ENCODE data around the gene ZNF224. TPM values are rescaled to one million over a fixed set of nuclear protein-coding genes. Genes with fewer than 3 reads are reported as not detected.

The ZNF224 gene
- 8.2 TPM for polyA plus RNA-seq (2013, experiment 1 of 2)
- 7.1 TPM for polyA plus RNA-seq (2013, experiment 2 of 2)

DNA sequence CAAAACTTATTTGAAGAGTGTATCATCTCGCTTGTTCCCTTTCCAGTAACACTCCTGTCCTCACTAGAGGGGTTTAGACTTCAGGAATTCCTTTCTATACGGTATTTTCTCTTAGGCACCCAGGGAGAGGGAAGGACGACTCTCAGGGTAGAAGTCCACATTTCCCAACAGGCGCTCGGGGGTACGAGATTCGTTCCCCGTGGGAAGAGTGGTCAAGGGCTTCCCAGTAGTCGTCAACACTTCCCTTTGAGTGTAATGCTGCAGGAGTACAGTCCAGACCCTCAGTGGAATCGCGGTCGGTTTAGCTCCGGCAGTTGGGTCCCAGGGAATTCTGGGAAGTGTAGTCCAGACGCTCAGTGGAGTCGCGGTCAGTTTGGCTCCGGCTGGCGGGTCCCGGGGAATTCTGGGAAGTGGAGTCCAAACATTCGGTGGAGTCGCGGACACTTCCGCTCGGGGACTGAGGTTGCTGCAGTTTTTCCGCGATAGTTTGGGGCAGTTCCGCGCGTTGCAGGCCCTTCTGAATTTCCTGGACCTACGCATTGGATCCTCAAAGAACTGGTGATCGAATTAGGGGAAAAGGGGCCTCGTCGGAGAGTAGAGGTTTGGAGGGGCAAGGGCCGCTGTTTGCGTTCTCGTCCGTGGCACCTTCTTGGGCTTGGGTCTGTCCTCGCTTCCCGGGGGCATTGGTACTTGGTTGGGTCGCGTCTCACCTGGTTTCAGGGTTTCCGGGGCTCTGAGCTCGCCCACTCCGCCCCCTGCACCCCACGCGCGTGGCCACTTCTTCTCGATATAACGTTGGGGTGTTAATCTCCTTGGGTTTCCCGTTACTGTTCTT, at the start of gene ZNF224:
Gene ZNF224 (plus strand): TSS at position 431 of the 835 bp plus-strand sequence. CDS start 3,513 bp downstream, outside the sequence.
- no peaks in the 10 kb centered on the region for H3K9me3 ChIP-seq (ENCODE audit: insufficient read depth, low read depth, low read length)
- peak within 1 kb of the TSS; percentile 76 for H3K9ac ChIP-seq (ENCODE audit: low read depth, low read length)
- under 1% methylated on average over 50 of the region's 50 CpGs for WGBS
- H3K36me3 ChIP-seq (ENCODE audit: insufficient read depth, low read length): peaks cover 20% of the 10 kb centered on the region
- no peaks in the 10 kb centered on the region for H3K27me3 ChIP-seq (ENCODE audit: insufficient read depth, low read length)
- H3K27ac ChIP-seq (ENCODE audit: low read depth, low read length): no peak within 1 kb of the TSS
- peaks cover 4% of the 10 kb centered on the region; the same call in 1 of the 2 replicates for H3K4me1 ChIP-seq (ENCODE audit: insufficient read depth, low read length)
- peak within 1 kb of the TSS; percentile 83 for H3K4me3 ChIP-seq (ENCODE audit: low read length)

DNA sequence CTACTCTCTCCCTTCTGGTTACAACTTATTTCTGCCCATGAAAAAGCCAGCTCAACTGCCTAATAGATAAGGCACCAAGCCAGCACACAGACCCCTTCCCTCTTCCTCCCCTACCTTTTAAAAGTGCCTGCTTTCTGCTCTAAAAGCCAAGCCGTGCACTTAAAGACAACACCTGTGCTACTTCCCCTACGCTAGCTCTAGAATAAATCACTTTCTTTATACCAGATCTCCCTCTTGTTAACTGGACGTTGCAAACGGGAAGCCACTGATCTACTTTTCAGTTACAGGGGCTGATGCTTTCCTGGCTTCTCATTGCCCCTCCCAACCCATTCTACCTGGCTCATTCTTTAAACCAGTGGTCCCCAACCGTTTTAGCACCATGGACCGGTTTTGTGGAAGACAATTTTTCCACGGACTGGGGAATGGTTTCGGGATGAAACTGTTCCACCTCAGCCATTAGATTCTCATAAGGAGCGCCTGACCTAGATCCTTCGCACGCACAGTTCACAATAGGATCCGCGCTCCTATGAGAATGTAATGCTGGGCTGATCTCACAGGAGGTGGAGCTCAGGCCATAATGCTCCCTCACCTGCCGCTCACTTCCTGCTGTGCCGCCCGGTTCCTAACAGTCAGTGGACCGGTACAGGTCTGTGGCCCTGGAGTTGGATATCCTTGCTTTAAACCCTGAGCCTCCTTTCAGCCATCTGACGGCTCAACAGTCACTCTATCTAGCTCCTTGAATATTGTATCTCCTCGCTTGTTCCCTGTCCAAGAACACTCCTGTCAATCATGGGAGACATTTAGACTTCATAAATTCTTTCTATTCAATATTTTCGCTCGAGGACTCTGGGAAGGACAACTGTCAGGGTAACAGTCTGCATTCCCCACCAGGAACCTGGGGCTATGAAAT, 43.2 kb upstream of the ZNF224 start:
- WGBS: 87% methylated on average over 21 of the region's 21 CpGs
- H3K27me3 ChIP-seq (ENCODE audit: insufficient read depth, low read length): peaks cover 17% of the 10 kb centered on the region; the same call in 1 of the 2 replicates
- peaks cover 5% of the 10 kb centered on the region for H3K36me3 ChIP-seq (ENCODE audit: insufficient read depth, low read length)
- H3K9me3 ChIP-seq (ENCODE audit: insufficient read depth, low read depth, low read length): no peaks in the 10 kb centered on the region
- peak overlapping the region; percentile 77 for H3K4me3 ChIP-seq (ENCODE audit: low read length)
- no peak overlapping the region for H3K9ac ChIP-seq (ENCODE audit: low read depth, low read length)
- H3K4me1 ChIP-seq (ENCODE audit: insufficient read depth, low read length): no peaks in the 10 kb centered on the region
- H3K27ac ChIP-seq (ENCODE audit: low read depth, low read length): no peak overlapping the region

DNA sequence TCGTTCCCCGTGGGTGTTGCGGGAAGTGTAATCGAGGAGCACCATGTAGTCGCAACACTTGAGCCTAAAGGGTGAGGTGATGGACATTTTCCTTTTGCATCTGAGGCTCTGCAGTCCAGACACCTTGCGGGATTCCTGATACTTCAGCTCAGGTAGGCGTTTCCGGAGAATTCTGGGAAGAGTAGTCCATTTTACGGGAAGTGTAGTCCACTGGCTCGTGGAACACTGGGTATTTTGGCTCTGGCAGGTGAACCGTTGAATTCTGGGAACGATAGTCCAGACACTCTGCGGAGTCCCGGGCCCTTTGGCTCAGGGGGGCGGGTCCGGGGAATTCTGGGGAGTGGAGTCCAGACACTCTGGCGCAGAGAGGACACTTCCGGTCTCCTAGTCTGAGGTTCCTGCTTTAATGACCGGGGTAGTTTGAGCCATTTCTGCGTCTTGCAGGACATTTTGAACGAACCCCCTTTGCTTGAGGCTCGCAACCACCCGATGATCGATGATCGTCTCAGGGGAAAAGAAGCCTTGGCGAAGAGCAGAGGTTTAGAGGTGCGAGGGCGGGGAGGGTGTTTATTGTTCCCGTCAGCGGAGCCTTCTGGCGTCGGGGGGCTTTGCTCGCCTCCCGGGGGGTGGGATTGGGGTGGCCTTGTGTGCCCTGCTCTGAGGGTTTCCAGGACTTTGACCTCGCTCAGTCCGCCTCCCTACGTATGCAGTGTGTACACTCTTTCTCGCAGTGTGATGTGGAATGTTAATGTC, 42.3 kb upstream of the ZNF224 start, which contains the start of gene ZNF223:
Gene ZNF223 (plus strand): TSS at position 387 of the 753 bp plus-strand sequence. CDS start 3,141 bp downstream, outside the sequence.
- H3K27me3 ChIP-seq (ENCODE audit: insufficient read depth, low read length): peaks cover 17% of the 10 kb centered on the region; the same call in 1 of the 2 replicates
- peak within 1 kb of the TSS; percentile 73 for H3K9ac ChIP-seq (ENCODE audit: low read depth, low read length)
- no peaks in the 10 kb centered on the region for H3K4me1 ChIP-seq (ENCODE audit: insufficient read depth, low read length)
- peak within 1 kb of the TSS; percentile 77 for H3K4me3 ChIP-seq (ENCODE audit: low read length)
- H3K27ac ChIP-seq (ENCODE audit: low read depth, low read length): no peak within 1 kb of the TSS
- H3K9me3 ChIP-seq (ENCODE audit: insufficient read depth, low read depth, low read length): no peaks in the 10 kb centered on the region
- 3% methylated on average over 38 of the region's 38 CpGs for WGBS
- peaks cover 7% of the 10 kb centered on the region for H3K36me3 ChIP-seq (ENCODE audit: insufficient read depth, low read length)

DNA sequence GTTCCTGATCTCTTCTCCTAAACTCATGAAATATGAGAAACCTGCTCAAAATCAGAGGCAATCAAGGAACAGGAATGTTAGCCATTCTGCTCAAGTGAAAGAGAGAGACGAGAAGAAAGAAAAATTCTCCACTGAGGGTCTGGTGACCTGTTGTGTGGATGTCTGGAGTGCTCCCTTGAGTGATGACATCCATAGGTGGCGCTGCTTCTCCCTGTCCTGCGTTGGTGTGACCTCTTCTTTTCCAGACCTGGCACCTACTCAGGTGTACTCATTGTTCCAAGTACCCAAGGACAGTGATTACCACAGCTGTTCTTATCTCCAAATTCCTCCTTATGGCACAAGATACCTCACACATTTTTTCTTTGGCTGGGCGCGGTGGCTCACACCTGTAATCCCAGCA, 38.3 kb upstream of the ZNF224 start:
- peaks cover 43% of the 10 kb centered on the region for H3K36me3 ChIP-seq (ENCODE audit: insufficient read depth, low read length)
- no peak overlapping the region for H3K9ac ChIP-seq (ENCODE audit: low read depth, low read length)
- H3K27me3 ChIP-seq (ENCODE audit: insufficient read depth, low read length): no peaks in the 10 kb centered on the region
- WGBS: 95% methylated on average over 5 of the region's 5 CpGs
- H3K27ac ChIP-seq (ENCODE audit: low read depth, low read length): no peak overlapping the region
- H3K4me3 ChIP-seq (ENCODE audit: low read length): no peak overlapping the region
- H3K4me1 ChIP-seq (ENCODE audit: insufficient read depth, low read length): no peaks in the 10 kb centered on the region
- H3K9me3 ChIP-seq (ENCODE audit: insufficient read depth, low read depth, low read length): no peaks in the 10 kb centered on the region

DNA sequence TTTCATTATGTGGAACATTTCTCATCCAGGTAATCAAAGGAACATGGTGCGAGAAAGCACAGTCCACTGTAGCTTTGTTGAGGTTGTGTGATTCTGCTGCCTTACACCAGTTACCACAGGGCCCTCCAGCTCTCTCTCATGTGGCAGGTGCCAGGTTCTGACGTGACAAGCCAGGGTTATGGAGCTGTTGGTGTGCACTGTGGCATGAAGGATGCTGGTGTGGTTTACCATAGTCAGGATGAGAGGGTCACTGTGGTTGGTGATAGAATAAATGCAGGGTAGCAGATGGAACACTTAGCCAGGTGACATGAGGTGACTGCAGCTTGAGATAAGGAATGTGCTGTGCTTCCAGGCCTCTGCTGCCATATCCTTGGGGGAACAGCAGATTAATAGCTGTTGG, 34.9 kb upstream of the ZNF224 start:
- Histone ChIP-seq H3K4me3 (ENCODE audit: low read length) (no peak overlapping the region), H3K9me3 (ENCODE audit: insufficient read depth, low read depth, low read length) (no peaks in the 10 kb centered on the region)
- 93% methylated on average over 2 of the region's 2 CpGs for WGBS

DNA sequence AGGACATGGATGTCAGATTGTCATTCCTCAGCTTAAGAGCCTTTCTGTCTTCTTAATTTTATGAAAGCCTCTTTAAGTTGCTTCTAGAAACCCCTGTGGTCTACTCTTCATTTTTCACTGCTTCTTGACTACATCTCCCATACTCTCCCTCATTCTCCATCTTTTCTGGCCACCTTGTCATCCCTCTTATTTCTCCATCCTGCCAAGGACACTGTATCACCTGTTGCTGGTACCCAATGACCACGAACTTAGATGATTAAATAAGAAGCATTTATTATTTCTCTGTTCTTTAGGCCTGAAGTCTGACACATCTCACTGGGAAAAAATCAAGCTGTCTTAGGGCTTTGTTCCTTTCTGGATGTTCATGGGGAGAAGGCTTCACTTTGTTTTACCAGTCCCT, 33.1 kb upstream of the ZNF224 start:
- Histone ChIP-seq H3K27me3 (ENCODE audit: insufficient read depth, low read length) (no peaks in the 10 kb centered on the region), H3K9ac (ENCODE audit: low read depth, low read length) (no peak overlapping the region), H3K4me3 (ENCODE audit: low read length) (no peak overlapping the region), H3K4me1 (ENCODE audit: insufficient read depth, low read length) (no peaks in the 10 kb centered on the region), H3K27ac (ENCODE audit: low read depth, low read length) (no peak overlapping the region), H3K36me3 (ENCODE audit: insufficient read depth, low read length) (peaks cover 87% of the 10 kb centered on the region), H3K9me3 (ENCODE audit: insufficient read depth, low read depth, low read length) (peaks cover 14% of the 10 kb centered on the region)
- 100% methylated on average over 1 of the region's 1 CpG for WGBS

More for the DNA sequence above, 34.9 kb upstream of the ZNF224 start:
- Histone ChIP-seq H3K27me3 (ENCODE audit: insufficient read depth, low read length) (no peaks in the 10 kb centered on the region), H3K27ac (ENCODE audit: low read depth, low read length) (no peak overlapping the region), H3K36me3 (ENCODE audit: insufficient read depth, low read length) (peaks cover 76% of the 10 kb centered on the region), H3K4me1 (ENCODE audit: insufficient read depth, low read length) (no peaks in the 10 kb centered on the region), H3K9ac (ENCODE audit: low read depth, low read length) (no peak overlapping the region)

DNA sequence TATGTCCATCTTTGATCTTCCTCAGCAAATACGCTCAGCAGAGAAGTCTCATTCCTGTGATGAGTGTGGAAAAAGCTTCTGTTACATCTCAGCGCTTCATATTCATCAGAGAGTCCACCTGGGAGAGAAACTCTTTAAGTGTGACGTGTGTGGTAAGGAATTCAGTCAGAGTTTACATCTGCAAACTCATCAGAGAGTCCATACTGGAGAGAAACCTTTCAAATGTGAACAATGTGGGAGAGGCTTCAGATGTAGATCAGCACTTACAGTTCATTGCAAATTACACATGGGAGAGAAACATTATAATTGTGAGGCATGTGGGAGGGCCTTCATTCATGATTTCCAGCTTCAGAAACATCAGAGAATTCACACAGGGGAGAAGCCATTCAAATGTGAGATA, 27.9 kb upstream of the ZNF224 start:
- Histone ChIP-seq H3K27ac (ENCODE audit: low read depth, low read length) (no peak overlapping the region), H3K27me3 (ENCODE audit: insufficient read depth, low read length) (no peaks in the 10 kb centered on the region), H3K9ac (ENCODE audit: low read depth, low read length) (no peak overlapping the region), H3K4me3 (ENCODE audit: low read length) (no peak overlapping the region), H3K36me3 (ENCODE audit: insufficient read depth, low read length) (peaks cover 67% of the 10 kb centered on the region), H3K4me1 (ENCODE audit: insufficient read depth, low read length) (no peaks in the 10 kb centered on the region), H3K9me3 (ENCODE audit: insufficient read depth, low read depth, low read length) (peaks cover 32% of the 10 kb centered on the region)
- 87% methylated on average over 2 of the region's 3 CpGs for WGBS

DNA sequence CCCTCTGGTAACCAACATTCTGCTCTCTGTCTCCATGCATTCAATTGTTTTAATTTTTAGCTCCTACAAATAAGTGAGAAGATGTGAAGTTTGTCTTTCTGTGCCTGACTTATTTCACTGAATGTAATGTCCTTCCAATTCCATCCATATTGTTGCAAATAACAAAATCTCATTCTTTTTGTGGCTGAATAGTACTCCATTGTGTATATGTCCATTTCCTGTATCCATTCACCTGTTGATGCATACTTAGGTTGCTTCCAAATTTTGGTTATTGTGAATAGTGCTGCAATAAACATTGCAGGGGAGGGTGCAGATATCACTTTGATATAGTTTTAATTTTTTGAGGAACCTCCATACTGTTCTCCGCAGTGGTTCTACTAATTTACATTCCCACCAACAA, 24.7 kb upstream of the ZNF224 start:
- peaks cover 32% of the 10 kb centered on the region for H3K9me3 ChIP-seq (ENCODE audit: insufficient read depth, low read depth, low read length)
- H3K4me1 ChIP-seq (ENCODE audit: insufficient read depth, low read length): no peaks in the 10 kb centered on the region
- no peak overlapping the region for H3K4me3 ChIP-seq (ENCODE audit: low read length)
- peaks cover 14% of the 10 kb centered on the region for H3K27me3 ChIP-seq (ENCODE audit: insufficient read depth, low read length)
- peaks cover 36% of the 10 kb centered on the region for H3K36me3 ChIP-seq (ENCODE audit: insufficient read depth, low read length)
- no peak overlapping the region for H3K27ac ChIP-seq (ENCODE audit: low read depth, low read length)
- H3K9ac ChIP-seq (ENCODE audit: low read depth, low read length): no peak overlapping the region
- WGBS: 100% methylated on average over 1 of the region's 1 CpG

DNA sequence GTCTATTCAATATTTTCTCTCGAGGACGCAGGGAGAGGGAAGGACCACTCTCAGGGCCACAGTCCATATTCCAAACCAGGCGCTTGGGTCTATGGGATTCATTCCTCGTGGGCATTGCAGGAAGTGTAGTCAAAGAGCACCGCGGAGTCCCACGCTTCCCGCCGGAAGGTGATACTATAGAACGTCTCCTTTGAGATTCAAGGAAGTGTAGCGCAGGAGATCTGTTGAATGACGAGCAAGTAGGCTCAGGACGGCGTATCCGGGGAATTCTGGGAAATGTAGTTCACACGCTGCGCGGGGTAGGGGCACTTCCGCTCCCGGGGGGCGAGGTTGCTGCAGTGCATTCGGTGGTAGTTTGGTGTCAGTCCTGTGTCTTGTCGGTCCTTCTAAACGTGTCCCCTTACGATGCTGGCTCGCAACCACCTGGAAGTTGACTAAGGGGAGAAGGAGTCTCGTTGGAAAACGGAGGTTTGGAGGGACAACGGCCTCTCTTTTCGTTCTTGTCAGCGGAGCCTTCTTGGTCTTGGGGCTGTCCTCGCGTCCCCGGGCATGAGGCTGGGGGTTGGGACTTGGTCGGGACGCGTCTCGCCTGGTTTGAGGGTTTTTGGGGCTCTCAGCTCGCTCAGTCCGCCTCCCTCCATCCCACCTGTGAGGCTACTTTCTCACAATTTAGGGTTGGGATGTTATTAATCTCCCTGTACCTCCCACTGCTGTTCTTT, 22.2 kb upstream of the ZNF224 start, which contains the start of gene ZNF284:
Gene ZNF284 (plus strand): TSS at position 336 of the 719 bp plus-strand sequence. CDS start 4,231 bp downstream, outside the sequence.
- Histone ChIP-seq H3K36me3 (ENCODE audit: insufficient read depth, low read length) (peaks cover 13% of the 10 kb centered on the region), H3K27ac (ENCODE audit: low read depth, low read length) (0 out of 2 replicates have a peak within 1 kb of the TSS, but pooled peaks have one; percentile 32), H3K9me3 (ENCODE audit: insufficient read depth, low read depth, low read length) (peaks cover 8% of the 10 kb centered on the region; the same call in 1 of the 2 replicates), H3K4me3 (ENCODE audit: low read length) (peak within 1 kb of the TSS; percentile 83), H3K27me3 (ENCODE audit: insufficient read depth, low read length) (peaks cover 14% of the 10 kb centered on the region), H3K4me1 (ENCODE audit: insufficient read depth, low read length) (no peaks in the 10 kb centered on the region), H3K9ac (ENCODE audit: low read depth, low read length) (peak within 1 kb of the TSS; percentile 56)
- WGBS: 4% methylated on average over 34 of the region's 40 CpGs

Measured in HUES64 (cell line).